PC-9 (cell line): ENCODE results near the gene JMJD1C.

Experiments
- EZH2 ChIP-seq: fragments of 200-600 bp; sonication (generic); IDR thresholded peaks from 2 replicates; pipeline ENCODE4 v1.8.0; 2017; ENCODE audit warnings: antibody characterized with exemption, low read depth
- TF ChIP-seq, protein P1 (sequence below): fragments of 200-600 bp; sonication (generic); conservative IDR thresholded peaks from 2 replicates; pipeline ENCODE4 v1.6.1; 2017; ENCODE audit warnings: mixed run types, antibody characterized with exemption, mild to moderate bottlenecking, moderate library complexity

DNA sequence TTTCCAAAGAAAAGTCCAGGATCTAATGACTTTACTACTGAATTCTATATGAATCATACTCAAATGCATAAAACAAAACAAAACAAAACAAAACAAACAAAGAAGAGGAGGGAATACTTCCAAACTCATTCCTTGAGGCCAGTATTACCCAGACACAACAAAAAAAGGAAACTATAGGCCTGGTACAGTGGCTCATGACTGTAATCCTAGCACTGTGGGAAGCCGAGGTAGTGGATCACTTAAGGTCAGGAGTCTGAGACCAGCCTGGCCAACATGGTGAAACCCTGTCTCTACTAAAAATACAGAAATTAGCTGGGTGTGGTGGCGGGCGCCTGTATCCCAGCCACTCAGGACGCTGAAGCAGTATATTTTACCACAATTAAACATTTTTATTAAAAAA lies 218.0 kb downstream of the JMJD1C start:
- no peak for TF ChIP-seq EZH2
- TF ChIP-seq, protein P1, sequence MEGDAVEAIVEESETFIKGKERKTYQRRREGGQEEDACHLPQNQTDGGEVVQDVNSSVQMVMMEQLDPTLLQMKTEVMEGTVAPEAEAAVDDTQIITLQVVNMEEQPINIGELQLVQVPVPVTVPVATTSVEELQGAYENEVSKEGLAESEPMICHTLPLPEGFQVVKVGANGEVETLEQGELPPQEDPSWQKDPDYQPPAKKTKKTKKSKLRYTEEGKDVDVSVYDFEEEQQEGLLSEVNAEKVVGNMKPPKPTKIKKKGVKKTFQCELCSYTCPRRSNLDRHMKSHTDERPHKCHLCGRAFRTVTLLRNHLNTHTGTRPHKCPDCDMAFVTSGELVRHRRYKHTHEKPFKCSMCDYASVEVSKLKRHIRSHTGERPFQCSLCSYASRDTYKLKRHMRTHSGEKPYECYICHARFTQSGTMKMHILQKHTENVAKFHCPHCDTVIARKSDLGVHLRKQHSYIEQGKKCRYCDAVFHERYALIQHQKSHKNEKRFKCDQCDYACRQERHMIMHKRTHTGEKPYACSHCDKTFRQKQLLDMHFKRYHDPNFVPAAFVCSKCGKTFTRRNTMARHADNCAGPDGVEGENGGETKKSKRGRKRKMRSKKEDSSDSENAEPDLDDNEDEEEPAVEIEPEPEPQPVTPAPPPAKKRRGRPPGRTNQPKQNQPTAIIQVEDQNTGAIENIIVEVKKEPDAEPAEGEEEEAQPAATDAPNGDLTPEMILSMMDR = no peak
